NCI-H748 (cell line): ENCODE results near the gene GGCX.
"Not testable (repeated sequence)": the region's sequence is repeated elsewhere in the genome, so short reads cannot be mapped to it uniquely, and the experiment has no call there.

Source experiments
- DNase-seq: peaks from one replicate; lab custom pipeline; 2025; ENCODE audit not compliant: unreplicated experiment; lab: John Stamatoyannopoulos, UW

GGCX gene

GRCh38 chr2:85594715-85595300, 33.5 kb upstream of the GGCX start:
- DNase-seq, result no peak

GRCh38 chr2:85593023-85593422, 31.7 kb upstream of the GGCX start:
- no peak for DNase-seq

GRCh38 chr2:85592299-85592698, 31.0 kb upstream of the GGCX start:
- not testable (repeated sequence) for DNase-seq

- no peak for DNase-seq
Observed at GRCh38 chr2:85591563-85591962, 30.3 kb upstream of the GGCX start.

GRCh38 chr2:85590950-85591349, 29.7 kb upstream of the GGCX start:
- no peak for DNase-seq

GRCh38 chr2:85589982-85590791, 28.9 kb upstream of the GGCX start:
- peak; percentile 12 for DNase-seq

GRCh38 chr2:85589181-85589580, 27.9 kb upstream of the GGCX start:
- DNase-seq, result no peak

DNA sequence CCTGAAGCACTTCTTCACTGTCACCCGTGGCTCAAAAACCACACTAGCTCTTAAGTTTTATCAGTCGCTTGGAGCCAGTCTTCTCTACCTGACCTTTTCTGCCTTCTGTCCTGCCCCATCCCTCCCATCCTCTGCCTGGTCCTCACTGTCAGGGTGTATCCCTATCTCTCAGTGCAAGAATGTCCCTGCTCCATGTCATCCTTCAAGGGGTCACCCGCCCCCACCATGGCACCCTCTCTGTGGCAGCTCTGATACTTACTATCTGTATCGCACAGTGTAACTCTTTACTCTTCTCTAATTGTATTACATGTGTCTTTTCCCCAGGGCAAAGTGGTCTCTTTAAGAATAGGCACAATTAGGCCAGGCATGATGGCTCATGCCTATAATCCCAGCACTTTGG, 27.4 kb upstream of the GGCX start:
- DNase-seq, result no peak

GRCh38 chr2:85588236-85588635, 26.9 kb upstream of the GGCX start:
- no peak for DNase-seq

- DNase-seq, result no peak
Observed at GRCh38 chr2:85585781-85586105, 24.4 kb upstream of the GGCX start.

DNA sequence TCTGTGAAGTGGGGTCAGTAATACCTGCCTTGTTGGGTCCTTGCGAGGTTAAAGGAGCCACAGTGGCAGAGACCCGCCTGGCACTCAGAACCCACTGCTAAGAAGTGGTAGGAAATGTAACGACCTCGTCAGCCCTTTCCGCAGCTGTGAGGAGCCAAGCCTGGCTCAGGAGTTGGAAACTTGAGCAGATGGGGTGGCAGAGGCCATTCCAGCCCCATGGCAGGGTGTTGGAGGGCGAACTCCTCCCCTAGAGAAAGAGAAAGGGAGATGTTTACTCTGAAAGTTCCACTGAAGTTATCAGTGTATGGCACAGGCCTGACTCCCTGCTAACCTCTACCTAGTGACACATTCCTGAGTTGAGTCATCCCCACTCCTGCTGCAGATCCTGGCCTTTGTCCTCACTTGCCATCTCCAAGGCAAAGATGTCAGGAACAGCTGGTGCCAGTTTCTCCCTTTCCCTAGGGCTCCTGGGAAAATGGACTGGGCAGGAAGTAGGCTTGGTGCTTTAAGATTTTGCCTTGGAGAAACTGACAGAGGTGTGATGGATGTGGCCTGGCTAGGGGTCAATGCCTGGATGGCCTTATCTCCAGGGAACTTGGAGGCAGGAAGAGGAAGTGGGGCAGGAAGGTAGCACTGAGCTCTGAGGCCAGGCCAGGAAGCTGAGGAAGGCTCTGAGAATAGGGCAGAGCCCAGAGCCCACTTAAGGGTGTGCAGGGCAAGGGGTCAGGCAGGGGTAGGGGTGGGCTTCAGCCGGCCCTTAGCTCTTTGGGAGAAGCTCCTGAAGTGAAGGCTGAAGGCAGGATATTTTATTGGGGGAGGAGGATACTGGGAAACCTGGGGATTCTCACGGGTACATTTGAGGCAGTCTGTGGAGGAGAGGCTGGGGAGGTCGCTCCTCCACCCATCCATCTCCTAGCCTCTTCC, 23.8 kb upstream of the GGCX start:
- DNase-seq, result no peak

DNA sequence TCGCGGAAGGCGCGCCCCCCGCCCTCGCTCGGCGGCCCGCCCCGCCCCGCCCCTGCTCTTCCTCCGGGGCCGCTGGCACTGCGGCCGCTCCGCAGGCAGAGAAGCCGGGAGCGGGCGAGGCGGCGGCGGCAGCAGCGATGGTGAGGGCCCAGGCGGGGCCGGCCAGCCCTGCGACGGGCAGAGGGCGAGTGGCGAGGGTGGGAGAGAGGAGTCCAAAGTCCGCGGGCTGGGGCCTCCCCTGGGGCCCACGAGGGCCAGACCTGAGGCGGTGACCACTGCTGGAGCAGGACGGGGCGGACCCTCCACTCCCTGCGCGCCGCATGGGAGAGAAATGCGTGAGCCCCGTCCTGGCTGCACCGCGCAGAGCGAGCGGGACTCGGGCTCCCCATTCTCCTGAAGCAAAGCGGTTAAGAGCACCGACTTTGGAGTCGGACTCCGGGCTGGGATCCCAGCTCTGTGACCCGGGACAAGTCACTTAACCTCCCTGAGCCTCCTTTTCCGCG, 23.1 kb upstream of the GGCX start, which contains the start of gene VAMP5:
TSS of gene VAMP5 (plus strand) at position 78 of the 503 bp plus-strand sequence. CDS start at position 138, 60 bp downstream.
- DNase-seq, result no peak

DNA sequence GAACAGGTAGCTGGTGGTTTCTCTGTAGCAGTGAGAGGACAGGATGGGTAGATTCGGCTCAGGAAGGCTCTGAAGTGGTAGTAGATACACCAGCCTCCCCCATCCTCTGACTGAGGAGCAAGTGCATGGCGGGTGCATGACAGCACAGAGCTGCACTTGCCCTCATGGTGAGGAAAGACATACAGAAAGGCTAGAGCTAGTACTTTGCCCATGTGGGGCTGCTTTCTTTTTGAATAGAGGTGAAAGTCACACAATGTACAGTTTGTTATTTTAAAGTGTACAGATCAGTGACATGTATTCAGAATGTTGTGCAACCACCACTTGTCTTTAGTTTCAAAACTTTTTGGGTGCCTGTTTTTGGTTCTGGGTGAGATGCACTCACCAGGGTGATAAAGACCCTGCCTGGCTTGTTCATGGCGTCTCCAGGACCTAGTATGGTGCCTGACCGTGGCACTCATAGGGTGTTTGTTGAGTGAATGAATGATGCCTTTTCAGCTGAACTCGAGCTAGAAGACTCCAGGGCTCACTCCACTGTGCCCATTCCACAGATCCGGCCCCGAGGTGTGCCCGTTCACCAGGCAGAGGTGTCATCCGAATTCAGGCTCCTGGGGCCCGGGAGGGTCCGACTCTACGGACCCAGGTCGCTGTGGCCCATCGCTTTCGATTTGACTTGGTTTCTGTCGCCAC, 22.5 kb upstream of the GGCX start:
- DNase-seq, result no peak

DNA sequence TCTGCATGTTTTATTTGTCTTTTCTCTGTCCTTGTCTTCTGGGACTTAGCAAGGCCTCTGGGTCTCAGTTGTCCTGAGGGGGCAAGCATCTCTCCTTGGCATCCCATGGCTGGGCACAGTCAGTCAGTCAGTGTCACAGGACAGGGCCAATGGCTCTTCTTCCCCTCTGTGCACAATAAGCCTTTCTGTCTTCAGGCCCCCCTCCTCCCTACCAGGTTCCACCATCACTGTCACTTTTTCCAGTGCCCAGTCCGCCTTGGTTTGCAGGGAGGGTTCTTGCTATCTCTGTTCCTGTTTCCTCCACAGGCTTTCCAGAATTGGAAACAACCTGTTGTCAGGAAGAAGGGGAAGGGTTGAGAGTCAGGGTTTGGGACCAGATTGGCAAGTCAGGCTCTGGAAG, 21.2 kb upstream of the GGCX start:
- DNase-seq, result no peak

DNA sequence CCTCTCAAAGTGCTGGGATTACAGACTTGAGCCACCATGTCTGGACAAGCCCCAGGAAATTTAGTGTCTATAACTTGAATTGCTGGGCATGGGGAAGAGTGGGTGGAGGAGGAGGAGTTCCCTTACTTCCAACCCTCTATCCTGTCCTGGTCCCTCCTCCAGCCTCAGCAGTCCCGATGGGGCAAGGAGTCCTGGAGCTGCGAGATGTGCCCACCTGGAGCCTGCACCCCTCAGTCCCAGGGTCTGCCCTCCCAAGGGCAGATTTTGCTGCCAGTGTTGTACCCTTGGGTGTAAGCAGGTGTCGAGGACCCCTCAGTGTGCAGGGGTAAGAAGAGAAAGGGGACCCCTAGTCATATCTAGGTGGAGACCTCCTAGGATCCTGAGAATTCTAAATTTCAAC, 18.9 kb upstream of the GGCX start:
- no peak for DNase-seq

DNA sequence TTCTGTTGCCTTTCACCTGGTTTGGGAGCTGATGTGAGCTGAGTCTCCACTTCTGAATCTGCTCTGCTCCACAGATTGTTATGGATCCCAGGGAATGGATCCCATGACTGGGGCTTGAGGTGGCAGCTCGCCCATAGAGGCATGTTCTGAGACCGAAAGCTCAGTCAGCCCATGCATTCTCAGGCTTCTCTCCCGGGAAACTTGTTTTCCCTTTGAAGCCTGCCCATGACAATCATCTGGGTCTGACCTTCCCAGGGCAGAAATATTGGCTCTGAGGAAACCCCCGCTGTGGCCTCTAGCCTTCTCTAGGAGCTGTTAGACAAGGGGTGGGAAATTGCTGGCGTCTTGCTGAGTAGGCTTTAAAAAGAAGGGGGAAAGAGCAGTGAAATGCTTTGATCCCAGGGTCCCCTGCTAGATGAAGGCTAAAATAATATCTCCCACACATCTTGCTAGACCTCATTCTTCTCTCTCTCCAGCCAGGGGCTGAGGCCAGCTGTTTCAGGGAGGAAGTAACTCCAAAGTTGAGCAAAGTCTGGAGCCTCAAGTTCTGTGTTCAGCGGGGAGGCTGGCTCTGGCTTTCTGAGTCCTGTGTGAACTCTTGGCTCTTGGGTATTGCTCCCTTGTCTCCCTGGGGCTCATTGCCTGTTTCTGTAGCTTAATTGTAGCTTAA, 18.1 kb upstream of the GGCX start:
- DNase-seq, result no peak

- DNase-seq, result no peak
Observed at GRCh38 chr2:85578243-85579180, 17.2 kb upstream of the GGCX start.

DNA sequence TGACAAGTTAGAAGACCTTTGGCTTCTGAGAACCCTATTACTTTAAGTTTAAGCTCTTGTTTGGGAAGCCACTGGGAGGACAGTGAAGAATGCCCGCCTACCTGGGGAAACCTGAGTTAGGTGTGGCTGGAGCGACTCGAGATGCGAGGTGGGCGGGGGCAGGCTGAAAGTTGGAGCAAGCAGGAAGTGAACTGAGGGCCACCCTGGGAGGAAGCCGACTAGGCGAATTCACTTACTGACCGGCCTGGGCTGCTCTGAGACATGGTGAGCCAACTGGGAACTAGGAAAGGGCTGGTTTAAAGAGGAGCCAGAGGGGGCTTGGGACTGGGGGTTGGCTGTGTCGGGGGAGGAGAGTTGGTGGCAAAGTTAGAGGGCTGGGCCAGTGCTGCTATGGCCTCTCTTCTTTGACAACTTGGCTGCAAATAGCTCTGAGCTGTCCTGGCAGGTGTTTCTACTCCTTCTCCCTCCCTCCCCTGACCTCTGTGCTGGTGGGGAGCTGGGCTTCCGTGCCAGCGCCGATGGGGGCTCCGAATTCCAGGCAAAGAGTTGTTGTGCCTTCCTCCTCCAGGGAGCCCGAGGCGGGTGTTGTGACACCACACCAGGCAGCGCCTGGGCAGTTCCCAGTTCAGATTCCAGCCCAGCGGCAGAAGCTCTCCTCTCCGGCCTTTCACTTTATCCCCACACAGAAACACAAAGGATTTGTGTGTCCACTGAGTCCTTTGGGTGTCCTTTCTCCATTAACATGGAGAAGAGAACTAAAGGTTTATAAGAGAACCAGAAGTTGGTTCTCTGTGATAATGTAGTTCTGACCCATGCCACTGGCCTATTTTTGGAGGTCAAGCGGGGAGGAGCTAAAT, 16.3 kb upstream of the GGCX start, which contains the start of gene VAMP8:
TSS of gene VAMP8 (plus strand) at position 201 of the 857 bp plus-strand sequence. CDS start at position 262, 61 bp downstream.
- DNase-seq, result no peak
